Measurements from ENCODE around the gene RNF144B.
A peak's percentile ranks its signal among the peaks of the same experiment; 100 is the strongest.

Gene RNF144B

GRCh38 chr6:18488526-18489270 is 101.5 kb downstream of the RNF144B start:
- no peak for DNase-seq (ENCODE audit: low spot score)

DNA sequence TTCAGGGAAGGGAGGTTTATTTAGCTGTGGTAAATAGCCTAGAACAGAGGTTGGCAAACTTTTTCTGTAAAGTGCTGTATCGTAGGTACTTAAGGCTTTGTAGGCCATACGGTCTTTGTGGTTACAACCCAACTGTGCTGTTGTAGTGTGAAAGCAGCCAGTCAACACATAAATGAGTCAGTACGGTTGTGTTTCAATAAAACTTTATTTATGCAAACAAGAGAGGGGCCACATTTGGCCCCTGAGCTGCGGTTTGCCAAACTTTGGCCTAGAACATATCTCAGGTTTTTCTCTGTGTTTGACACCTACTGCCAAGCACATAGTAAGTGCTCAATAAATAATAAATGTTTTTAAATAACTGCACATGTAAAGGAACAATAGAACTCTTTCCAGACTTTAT is 102.2 kb downstream of the RNF144B start:
- DNase-seq (ENCODE audit: low spot score): no peak

- DNase-seq (ENCODE audit: low spot score): no peak
Observed at GRCh38 chr6:18491308-18492045, 104.3 kb downstream of the RNF144B start.

- DNase-seq (ENCODE audit: low spot score): no peak
Observed at GRCh38 chr6:18492972-18493371, 105.8 kb downstream of the RNF144B start.

DNA sequence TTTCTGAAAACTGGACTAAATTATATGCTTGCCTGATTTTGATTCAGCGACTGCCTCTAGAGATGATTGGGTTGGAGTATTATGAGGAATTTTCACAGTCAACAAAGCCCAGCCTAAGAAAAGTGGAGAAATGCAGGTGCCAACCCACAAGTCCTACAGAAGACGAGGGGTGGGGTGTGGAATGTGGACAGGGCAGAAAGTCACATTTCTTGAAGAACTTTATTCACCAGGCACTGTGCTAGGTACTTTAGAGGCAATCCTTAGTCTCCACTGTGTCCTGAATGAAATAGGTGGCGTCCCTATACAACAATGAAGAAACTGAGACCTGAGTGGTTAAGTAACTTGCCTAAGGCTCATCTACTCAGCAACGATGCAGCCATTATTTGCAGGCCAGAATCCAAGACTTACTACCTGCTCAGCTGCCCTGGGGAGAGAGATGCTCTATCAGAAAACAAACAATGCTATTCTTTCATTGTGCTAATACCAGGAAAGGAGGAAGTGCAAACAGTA is 106.3 kb downstream of the RNF144B start:
- DNase-seq (ENCODE audit: low spot score): no peak

GRCh38 chr6:18493925-18494324 is 106.8 kb downstream of the RNF144B start:
- no peak for DNase-seq (ENCODE audit: low spot score)

GRCh38 chr6:18495236-18495635 is 108.1 kb downstream of the RNF144B start:
- no peak for DNase-seq (ENCODE audit: low spot score)

GRCh38 chr6:18496462-18496861 is 109.3 kb downstream of the RNF144B start:
- DNase-seq (ENCODE audit: low spot score): no peak

GRCh38 chr6:18497006-18497405 is 109.9 kb downstream of the RNF144B start:
- no peak for DNase-seq (ENCODE audit: low spot score)

DNA sequence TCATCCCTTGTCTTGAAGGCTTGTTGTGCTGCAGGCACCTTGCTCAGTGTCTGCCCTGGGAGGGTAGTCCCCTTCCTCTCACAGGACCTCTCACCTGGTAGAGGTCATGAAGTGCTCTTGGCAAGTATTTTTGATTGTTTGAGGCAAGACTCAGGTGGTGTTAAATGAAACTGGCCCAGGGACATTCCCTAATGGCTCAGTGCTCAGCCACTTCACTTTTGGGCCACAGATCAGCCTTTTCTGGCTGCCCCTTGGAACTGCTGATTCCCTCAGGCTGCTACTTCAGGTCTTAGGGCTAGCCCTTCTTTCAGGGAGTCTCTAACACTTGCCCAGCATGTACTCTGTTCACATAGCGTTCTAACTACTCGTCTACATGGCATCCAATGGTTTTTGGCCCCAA is 111.3 kb downstream of the RNF144B start:
- no peak for DNase-seq (ENCODE audit: low spot score)

DNA sequence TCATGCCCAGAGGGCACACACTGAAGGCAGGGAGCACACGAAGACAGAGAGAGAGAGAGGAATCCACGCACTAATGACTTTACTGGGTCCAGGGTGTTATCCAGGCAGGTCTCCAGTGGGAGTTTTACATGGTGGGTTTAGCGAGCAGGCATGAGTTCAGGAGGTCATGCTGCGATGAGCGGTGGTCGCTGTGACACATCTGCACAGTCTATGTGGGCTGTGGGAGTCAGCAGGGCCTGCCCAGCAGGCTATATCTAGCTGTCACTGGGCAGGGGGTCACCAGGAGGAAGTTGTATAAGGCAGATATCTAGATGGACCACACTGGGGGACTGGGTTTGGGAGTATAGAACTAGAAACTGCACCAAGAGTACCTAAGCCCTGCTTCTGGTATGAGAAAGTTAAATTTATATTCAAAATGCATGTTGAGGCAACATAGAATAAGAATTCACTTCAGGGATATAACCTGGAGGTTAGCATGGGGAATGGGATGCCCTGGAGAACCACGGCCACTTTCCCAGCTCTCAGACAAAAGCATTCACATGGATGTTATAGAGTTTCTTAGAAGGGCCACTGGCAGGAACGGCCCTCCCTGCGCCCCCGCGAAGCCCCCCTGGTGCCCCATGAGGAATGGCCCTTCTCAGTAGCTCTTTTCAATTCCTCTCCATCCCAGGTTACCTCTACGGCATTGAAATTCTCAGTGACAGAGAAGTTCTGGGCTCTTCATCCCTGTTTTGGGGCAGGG is 113.9 kb downstream of the RNF144B start:
- DNase-seq (ENCODE audit: low spot score): no peak

DNA sequence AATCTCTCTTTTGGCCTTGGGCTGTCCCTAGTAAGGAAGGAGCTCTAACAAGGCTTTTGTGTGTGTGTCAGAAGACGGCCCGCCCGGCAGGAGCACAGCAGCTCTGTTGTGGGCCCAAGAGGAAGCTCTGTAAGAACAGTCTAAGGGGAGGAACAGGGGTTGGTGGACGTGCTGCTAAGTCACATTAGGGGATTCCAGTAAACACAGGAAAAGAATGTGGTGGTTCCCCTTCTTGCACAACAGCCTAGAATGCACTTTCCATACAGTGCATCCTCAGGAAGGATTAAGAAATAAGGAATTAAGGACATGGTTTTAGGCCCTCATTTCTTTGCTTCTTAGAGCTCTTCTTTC is 114.5 kb downstream of the RNF144B start:
- no peak for DNase-seq (ENCODE audit: low spot score)

GRCh38 chr6:18503206-18503592 is 116.0 kb downstream of the RNF144B start:
- DNase-seq (ENCODE audit: low spot score): no peak

- DNase-seq (ENCODE audit: low spot score): peak; percentile 63
Observed at GRCh38 chr6:18503593-18504231, 116.6 kb downstream of the RNF144B start.

- no peak for DNase-seq (ENCODE audit: low spot score)
Observed at GRCh38 chr6:18504232-18504596, 117.1 kb downstream of the RNF144B start.

DNA sequence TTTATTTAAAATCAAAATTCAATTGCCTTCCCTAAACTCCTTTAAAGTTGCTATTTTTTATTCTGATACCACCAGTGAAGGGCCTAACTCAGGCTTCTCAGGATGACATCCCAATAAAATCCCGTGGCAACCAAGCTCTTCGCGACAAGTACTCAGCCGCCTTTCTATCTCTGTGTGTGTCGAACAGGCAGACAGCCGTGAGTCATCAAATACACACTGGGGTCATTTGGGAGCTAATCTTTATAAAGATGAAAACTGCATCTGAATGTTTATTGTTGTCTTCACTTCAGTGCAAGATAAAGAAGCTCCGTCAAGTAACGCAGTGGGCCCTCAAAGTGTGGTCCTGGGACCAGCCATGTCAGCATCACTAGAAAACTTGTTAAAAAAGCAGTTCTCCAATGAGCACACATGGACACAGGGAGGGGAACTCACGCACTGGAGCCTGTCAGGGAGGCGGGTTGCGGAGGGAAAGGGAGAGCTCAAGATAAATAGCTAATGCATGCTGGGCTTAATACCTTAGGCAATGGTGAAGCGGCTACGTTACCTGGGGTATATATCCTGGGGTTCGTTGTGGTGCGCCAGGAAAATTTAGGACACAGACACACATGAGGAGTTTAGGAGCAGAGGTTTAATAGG is 119.3 kb downstream of the RNF144B start:
- DNase-seq (ENCODE audit: low spot score): no peak

DNA sequence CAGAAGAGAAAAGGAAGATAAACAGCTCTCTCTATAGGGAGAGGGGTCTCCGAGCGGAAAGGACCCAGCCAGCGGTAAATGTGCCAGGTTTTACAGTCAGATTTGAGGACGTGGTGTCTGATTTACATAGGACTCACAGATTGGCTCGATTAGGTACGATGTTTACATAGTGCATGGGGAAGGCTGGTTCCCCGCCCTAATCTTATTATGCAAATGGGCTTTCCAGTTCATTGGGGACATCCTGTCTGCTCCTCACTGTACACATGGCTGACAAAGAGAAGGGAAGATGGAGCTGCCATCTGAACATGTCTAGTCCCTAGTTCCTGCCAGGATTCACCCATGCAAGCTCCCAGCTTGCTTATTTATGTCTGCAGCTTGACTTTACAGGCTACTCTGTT is 119.9 kb downstream of the RNF144B start:
- DNase-seq (ENCODE audit: low spot score): no peak

DNA sequence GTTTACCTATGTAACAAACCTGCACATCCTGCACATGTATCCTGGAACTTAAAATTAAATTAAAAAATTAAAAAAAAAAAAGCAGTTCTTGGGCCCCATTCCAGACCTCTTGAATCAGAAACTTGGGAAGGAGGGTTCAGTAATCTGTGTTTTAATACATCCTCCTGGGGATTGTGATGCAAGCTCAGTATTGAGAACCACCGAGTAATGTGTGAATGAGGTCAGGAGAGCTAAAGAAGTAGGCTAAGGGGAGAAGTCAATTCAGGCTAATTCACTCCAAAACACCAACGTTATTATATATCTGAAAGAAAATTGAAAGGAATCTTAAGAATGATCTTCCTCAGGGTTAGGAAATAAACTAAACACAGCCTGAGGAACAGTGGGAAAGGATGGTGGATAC is 120.4 kb downstream of the RNF144B start:
- no peak for DNase-seq (ENCODE audit: low spot score)

DNA sequence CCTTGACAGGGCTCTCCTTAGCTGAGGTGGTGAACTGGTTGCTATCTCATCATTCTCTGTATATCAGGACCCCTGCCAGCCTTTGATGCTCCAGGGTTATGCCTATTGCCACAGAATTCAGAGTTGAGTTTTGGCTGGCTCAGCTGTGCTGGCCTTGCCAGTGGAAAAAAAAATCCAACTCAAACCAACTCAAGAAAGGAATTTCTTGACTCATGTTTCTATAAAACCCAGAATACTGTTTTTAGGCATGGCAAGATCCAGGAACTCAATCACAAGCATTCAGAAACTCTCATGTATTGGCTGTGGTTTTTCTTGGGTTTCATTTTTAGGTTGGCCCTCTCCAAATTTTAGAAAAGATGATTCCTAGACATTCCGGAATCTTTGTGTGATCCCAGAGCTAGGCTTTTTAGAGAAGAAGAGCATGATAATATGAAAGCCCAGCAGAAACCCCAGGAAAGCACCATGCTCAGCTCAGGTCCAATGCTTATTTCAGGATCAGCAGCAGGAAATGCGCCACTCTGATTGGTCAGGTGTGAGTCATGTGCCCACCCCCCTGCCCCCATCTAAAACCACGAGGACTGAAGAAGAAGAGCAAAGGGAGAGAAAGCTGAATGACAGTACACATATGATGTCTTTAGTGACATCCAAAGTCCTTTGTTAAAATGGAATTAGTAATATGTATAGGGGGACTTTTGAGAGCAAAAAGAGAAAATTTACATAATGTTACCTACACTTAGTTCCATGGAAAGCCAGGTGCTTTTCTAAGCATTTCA is 122.9 kb downstream of the RNF144B start:
- DNase-seq (ENCODE audit: low spot score): no peak

GRCh38 chr6:18510644-18511033 is 123.5 kb downstream of the RNF144B start:
- DNase-seq (ENCODE audit: low spot score): no peak

DNA sequence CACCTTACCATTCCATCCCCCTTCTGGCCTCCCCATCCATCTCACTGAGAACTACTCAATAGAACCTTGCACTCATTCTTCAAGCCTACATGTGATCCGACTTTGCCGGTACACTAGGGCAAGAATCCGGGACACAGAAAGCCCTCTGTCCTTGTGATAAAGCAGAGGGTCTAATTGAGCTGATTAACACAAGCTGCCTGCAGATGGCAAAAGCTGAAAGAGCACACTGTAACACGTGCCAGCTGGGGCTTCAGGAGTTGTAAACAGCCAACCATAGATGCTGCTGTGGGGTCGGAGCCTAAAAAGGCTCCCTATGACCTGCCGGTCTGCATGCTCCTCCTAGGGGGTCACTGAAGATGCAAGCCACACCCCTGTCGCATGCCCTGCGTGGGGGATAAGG is 124.1 kb downstream of the RNF144B start:
- no peak for DNase-seq (ENCODE audit: low spot score)

Measured in ecto neural progenitor cell (in vitro differentiated cells).